Ovary (tissue), 9 donors: ENCODE results near the gene ACVR2A. TPM values are rescaled to one million over a fixed set of nuclear protein-coding genes. Genes with fewer than 3 reads are reported as not detected.

Experiments used
- DNase-seq, 5 donors: peaks; one replicate each; pipeline ENCODE4 v3.0.0-alpha.2; 2019 to 2020
- H3K27ac ChIP-seq, 2 donors: fragments of 200-600 bp; one replicate each; pipeline versions ENCODE4 v1.5.1 to v1.8.0; 2019 to 2022
- H3K27me3 ChIP-seq: fragments of 200-600 bp; one replicate; pipeline ENCODE4 v1.8.0; 2022
- H3K36me3 ChIP-seq: fragments of 200-600 bp; sonication (generic); one replicate; pipeline ENCODE4 v1.5.1; 2019
- H3K4me1 ChIP-seq: one replicate; pipeline ENCODE4 v1.8.1; 2013; ENCODE audit warnings: mild to moderate bottlenecking, moderate library complexity; ENCODE audit not compliant: insufficient read depth
- H3K4me3 ChIP-seq: fragments of 200-600 bp; sonication (generic); one replicate; pipeline ENCODE4 v1.5.1; 2017
- H3K9me3 ChIP-seq, 2 donors: fragments of 200-600 bp in 1 of 2; sonication (generic) in 1 of 2; one replicate each; pipeline versions ENCODE4 v1.5.1 to v1.8.1; 2013 to 2019; ENCODE audit warnings: mild to moderate bottlenecking in 1 of 2, moderate library complexity in 1 of 2
- EP300 ChIP-seq: sonication (generic); formaldehyde crosslinking; IDR thresholded peaks from one replicate; pipeline ENCODE4 v1.6.1; 2017; ENCODE audit warnings: antibody characterized with exemption
- POLR2A ChIP-seq: fragments of 450-650 bp; IDR thresholded peaks from one replicate; pipeline ENCODE4 v1.6.1; 2017; ENCODE audit warnings: antibody characterized with exemption, mild to moderate bottlenecking, moderate library complexity
- WGBS, 3 donors: extraction: QIAGEN DNeasy Blood & Tissue Kit in 1 of 3; methylation state at CpG; one replicate each; pipeline versions ENCODE4 v1.1.5 to v1.1.7; 2013 to 2017; 5-methylcytosine and 5-hydroxymethylcytosine counted together
- intact Hi-C, 4 donors: fragments of 100-400 bp; cut with DNase I; formaldehyde crosslinking; loops; one replicate each; pipeline versions ENCODE4 v1.11.0 to v1.15.1; 2022 to 2023
- polyA plus RNA-seq, 2 donors: library from polyadenylated mRNA; stranded (reverse); fragments of 200-250 nt in 1 of 2; fragments of 350-450 nt in 1 of 2; fragmentation: Illumina TruSeq in 1 of 2; extraction: RNeasy Lipid Tissue Mini Kit (QIAGEN cat#74804) in 1 of 2; gene quantifications; one replicate each; pipeline ENCODE4 v1.2.3, GENCODE V29; 2013 to 2014
- total RNA-seq, 7 donors: library from RNA; depleted of rRNA in 2 of 7; stranded (reverse); fragments of >200 nt in 2 of 7; fragmentation: NEBNext Ultra II Directional in 3 of 7; extraction: Animal tissue kit (Norgen Biotek cat#: 25700) in 3 of 7; gene quantifications; one replicate each; pipeline versions ENCODE4 v1.1.0 to v1.2.4, GENCODE V29; 2016 to 2023
- TF ChIP-seq, protein P1 (sequence below), 3 donors: fragments of 450-650 bp in 2 of 3; fragments of 200-600 bp in 1 of 3; IDR thresholded peaks; one replicate each; pipeline versions ENCODE4 v1.5.1 to v1.8.0; 2016 to 2022; ENCODE audit warnings: antibody characterized with exemption in 3 of 3, mild to moderate bottlenecking in 1 of 3
- donor health status: DM: no; HTN: no; CAD: no; lungs with moderate emphysema.
- donor health status: DM: no; HTN: no; CAD: no.
- donor health status: Bipolar disorder and iron deficiency.
- donor health status: DM: yes; HTN: yes; CAD: no.
- donor health status: DM: no; HTN: no; CAD: no.
- donor health status: DM: yes; HTN: yes; CAD: no.

ACVR2A gene
- total and polyA plus RNA-seq, 9 donors, result 4.5 to 36.9 (median 21.4) TPM

DNA sequence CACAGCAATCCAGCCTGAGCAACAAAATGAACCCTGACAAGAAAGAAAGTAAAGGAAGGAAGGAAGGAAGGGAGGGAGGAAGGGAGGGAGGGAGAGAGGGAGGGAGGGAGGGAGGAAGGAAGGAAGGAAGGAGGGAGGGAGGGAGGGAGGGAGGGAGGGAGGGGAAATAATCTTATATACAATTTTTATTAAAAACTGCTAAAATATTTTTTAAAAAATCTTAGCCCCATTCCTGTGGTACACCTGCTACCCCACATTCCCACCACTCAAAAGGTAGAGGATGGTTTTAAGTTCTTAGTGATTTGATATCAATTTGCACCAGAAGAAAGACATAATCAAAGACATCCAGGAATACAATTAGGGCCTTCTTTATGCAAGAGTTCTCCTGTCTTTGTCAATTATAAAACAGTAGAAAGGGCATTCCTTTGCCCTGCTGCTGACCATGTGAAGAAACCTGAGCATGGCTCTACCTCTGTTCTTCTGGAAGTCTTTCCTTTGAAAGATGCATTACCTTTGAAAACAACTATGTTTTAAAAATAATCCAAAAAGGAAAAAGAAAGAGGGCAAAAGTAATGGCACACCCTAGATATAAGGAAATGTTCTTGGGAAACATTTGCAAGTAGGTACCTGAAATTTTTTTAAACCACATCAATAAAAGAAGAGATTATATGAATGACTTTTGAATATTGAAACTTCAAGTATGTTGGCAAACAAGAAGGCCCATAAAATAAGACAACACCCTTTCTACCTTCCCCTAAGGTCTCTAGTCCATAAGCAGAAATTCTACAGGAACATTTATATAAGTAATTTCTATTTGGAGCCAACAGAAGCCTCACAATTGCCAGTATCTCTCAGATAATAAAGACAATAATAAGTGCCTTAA is 33.7 kb upstream of the ACVR2A start:
- no peak overlapping the region for H3K27ac ChIP-seq
- intact Hi-C loops, result no loop called here
- no peak for DNase-seq

DNA sequence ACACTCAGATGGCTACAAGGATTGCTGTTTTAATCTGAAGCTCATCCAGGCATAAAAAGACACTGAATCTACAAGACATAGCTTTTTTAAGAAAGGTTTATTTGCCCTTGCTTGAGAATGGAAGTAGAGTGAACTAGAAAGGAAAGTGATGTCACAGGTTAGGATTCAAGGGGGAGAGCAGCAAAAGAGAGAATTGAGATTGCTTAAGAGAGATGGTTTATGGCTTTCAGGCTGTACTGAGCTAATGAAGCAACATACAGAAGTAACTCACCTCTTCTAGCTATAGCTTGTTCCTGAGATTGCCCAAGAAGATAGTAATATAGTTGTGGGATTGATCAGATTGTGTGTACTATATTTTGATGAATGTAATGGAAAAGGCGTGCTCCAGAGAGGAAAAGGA is 26.1 kb upstream of the ACVR2A start:
- Histone ChIP-seq H3K9me3 (no peaks in the 10 kb centered on the region), H3K36me3 (no peaks in the 10 kb centered on the region), H3K4me1 (no peaks in the 10 kb centered on the region), H3K4me3 (no peak overlapping the region), H3K27me3 (no peaks in the 10 kb centered on the region), H3K27ac (no peak overlapping the region)
- intact Hi-C loops, result no loop called here
- WGBS, 3 donors, result 83 to 97% (median 89%) methylated on average over 1 of the region's 1 CpG
- DNase-seq, result no peak
- TF ChIP-seq EP300 (no peak), POLR2A (no peak)
- TF ChIP-seq, protein P1, sequence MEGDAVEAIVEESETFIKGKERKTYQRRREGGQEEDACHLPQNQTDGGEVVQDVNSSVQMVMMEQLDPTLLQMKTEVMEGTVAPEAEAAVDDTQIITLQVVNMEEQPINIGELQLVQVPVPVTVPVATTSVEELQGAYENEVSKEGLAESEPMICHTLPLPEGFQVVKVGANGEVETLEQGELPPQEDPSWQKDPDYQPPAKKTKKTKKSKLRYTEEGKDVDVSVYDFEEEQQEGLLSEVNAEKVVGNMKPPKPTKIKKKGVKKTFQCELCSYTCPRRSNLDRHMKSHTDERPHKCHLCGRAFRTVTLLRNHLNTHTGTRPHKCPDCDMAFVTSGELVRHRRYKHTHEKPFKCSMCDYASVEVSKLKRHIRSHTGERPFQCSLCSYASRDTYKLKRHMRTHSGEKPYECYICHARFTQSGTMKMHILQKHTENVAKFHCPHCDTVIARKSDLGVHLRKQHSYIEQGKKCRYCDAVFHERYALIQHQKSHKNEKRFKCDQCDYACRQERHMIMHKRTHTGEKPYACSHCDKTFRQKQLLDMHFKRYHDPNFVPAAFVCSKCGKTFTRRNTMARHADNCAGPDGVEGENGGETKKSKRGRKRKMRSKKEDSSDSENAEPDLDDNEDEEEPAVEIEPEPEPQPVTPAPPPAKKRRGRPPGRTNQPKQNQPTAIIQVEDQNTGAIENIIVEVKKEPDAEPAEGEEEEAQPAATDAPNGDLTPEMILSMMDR (IDR thresholded peaks at IDR 0.05), result no peak

More for the DNA sequence above, 33.7 kb upstream of the ACVR2A start:
- Histone ChIP-seq H3K4me1 (no peaks in the 10 kb centered on the region), H3K4me3 (no peak overlapping the region), H3K27me3 (no peaks in the 10 kb centered on the region), H3K36me3 (no peaks in the 10 kb centered on the region), H3K9me3 (no peaks in the 10 kb centered on the region)
- TF ChIP-seq EP300 (no peak), POLR2A (no peak)
- TF ChIP-seq, protein P1 (IDR thresholded peaks at IDR 0.05), result no peak

DNA sequence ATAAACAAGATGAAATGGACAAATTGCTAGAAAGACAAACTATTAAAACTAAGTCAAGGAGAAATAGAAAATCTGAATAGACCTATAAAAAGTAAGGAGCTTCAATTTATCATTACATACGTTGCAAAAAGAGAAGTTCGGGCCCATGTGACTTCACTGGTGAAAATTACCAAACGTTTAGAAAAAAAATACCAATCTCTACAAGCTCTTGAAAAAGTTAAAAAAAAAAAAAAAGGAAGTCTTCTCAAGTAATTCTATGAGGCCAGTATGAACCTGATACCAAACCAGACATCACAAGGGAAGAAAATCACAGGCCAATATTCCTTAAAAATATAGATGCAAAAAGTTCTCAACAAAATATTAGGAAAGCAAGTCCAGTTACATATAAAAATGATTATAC is 20.2 kb upstream of the ACVR2A start:
- no peak for TF ChIP-seq EP300
- TF ChIP-seq, protein P1 (IDR thresholded peaks at IDR 0.05), result no peak
- TF ChIP-seq POLR2A, result no peak

DNA sequence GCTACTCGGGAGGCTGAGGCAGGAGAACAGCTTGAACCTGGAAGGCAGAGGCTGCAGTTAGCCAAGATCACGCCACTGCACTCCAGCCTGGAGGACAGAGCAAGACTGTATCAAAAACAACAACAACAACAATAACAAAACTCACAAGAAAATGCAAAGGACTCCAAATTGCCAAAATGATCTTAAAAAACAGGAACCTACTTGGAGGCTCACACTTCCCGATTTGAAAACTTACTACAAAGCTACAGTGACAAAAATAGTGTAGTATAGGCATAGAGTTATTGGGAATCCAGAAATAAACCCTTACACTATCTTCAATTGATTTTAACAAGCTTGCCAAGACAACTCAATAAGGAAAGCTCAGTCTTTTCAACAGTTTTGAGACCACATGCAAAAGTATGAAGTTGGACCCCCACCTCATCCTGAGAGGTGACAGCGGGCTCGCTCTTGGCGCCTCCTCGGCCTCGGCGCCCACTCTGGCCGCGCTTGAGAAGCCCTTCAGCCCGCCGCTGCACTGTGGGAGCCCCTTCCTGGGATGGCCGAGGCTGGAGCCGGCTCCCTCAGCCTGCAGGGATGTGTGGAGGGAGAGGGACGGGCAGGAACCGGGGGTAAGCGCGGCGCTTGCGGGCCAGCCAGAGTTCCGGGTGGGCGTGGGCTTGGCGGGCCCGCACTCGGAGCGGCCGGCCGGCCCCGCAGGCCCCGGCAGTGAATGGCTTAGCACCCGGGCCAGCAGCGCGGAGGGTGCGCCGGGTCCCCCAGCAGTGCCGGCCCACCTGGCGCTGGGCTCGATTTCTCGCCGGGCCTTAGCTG is 18.3 kb upstream of the ACVR2A start:
- no peak for DNase-seq
- Histone ChIP-seq H3K4me1 (no peaks in the 10 kb centered on the region), H3K9me3 (no peaks in the 10 kb centered on the region), H3K27me3 (no peaks in the 10 kb centered on the region), H3K4me3 (no peak overlapping the region), H3K36me3 (no peaks in the 10 kb centered on the region), H3K27ac (no peak overlapping the region)
- TF ChIP-seq EP300 (no peak), POLR2A (no peak)
- TF ChIP-seq, protein P1 (IDR thresholded peaks at IDR 0.05), result no peak
- intact Hi-C loops, result no loop called here
- 96 to 97% (median 96%) methylated on average over 40 to 41 of the region's 41 CpGs for WGBS, 3 donors

More for the DNA sequence above, 20.2 kb upstream of the ACVR2A start:
- intact Hi-C loops, result no loop called here
- H3K27me3 ChIP-seq, result no peaks in the 10 kb centered on the region
- no peak for DNase-seq
- H3K9me3 ChIP-seq, result no peaks in the 10 kb centered on the region
- no peaks in the 10 kb centered on the region for H3K4me1 ChIP-seq
- H3K27ac ChIP-seq, result no peak overlapping the region
- no peaks in the 10 kb centered on the region for H3K36me3 ChIP-seq
- 53 to 69% (median 55%) methylated on average over 3 of the region's 3 CpGs for WGBS, 3 donors
- H3K4me3 ChIP-seq, result no peak overlapping the region
